Liver (tissue), 9 donors: ENCODE data around the gene CLEC2A. TPM values are rescaled to one million over a fixed set of nuclear protein-coding genes. Genes with fewer than 3 reads are reported as not detected.

Experiments
- DNase-seq: peaks from one replicate; pipeline ENCODE4 v3.0.0-alpha.2; 2017; ENCODE audit warnings: low spot score
- H3K27ac ChIP-seq, 2 donors: one replicate each; pipeline ENCODE4 v1.7.0; 2013; ENCODE audit warnings: inconsistent platforms in 2 of 2, low read length in 2 of 2, control low read depth in 1 of 2, low read depth in 1 of 2, mild to moderate bottlenecking in 1 of 2
- H3K27me3 ChIP-seq, 4 donors: one replicate each; pipeline versions ENCODE4 v1.6.1 to v1.7.0; 2013; ENCODE audit warnings: low read length in 3 of 4, inconsistent platforms in 1 of 4, mild to moderate bottlenecking in 1 of 4, moderate library complexity in 1 of 4; ENCODE audit not compliant: control insufficient read depth in 4 of 4, insufficient read depth in 4 of 4
- H3K36me3 ChIP-seq, 4 donors: one replicate each; pipeline versions ENCODE4 v1.6.1 to v1.7.0; 2013; ENCODE audit warnings: low read length in 3 of 4, mild to moderate bottlenecking in 3 of 4, low read depth in 1 of 4, moderate library complexity in 1 of 4; ENCODE audit not compliant: control insufficient read depth in 4 of 4, insufficient read depth in 3 of 4
- H3K4me1 ChIP-seq, 4 donors: one replicate each; pipeline versions ENCODE4 v1.6.1 to v1.7.0; 2013; ENCODE audit warnings: low read length in 3 of 4, mild to moderate bottlenecking in 3 of 4, moderate library complexity in 1 of 4; ENCODE audit not compliant: control insufficient read depth in 4 of 4, insufficient read depth in 4 of 4
- H3K4me3 ChIP-seq, 3 donors: one replicate each; pipeline versions ENCODE4 v1.6.1 to v1.7.0; 2013; ENCODE audit warnings: low read length in 3 of 3, control low read depth in 1 of 3, low read depth in 1 of 3, mild to moderate bottlenecking in 1 of 3
- H3K9ac ChIP-seq, 2 donors: one replicate each; pipeline ENCODE4 v1.7.0; 2013; ENCODE audit warnings: low read length in 2 of 2, mild to moderate bottlenecking in 2 of 2, moderate library complexity in 2 of 2, control low read depth in 1 of 2, low read depth in 1 of 2
- H3K9me3 ChIP-seq, 4 donors: one replicate each; pipeline versions ENCODE4 v1.6.1 to v1.7.0; 2013; ENCODE audit warnings: low read length in 3 of 4; ENCODE audit not compliant: control insufficient read depth in 4 of 4
- ATF3 ChIP-seq: IDR thresholded peaks from 2 replicates; pipeline ENCODE4 v1.6.1; 2016; ENCODE audit warnings: antibody characterized with exemption
- CTCF ChIP-seq: fragments of 150-350 bp; IDR thresholded peaks from 2 replicates; pipeline ENCODE4 v1.5.1; 2017; ENCODE audit warnings: improper control_type of control experiment, low read depth, low read length; ENCODE audit not compliant: missing input control
- EGR1 ChIP-seq, 2 donors: IDR thresholded peaks; 2 replicates each; pipeline ENCODE4 v1.6.1; 2016 to 2018; ENCODE audit warnings: antibody characterized with exemption in 2 of 2, low read depth in 2 of 2
- FOXA1 ChIP-seq: IDR thresholded peaks from 2 replicates; pipeline ENCODE4 v1.6.1; 2016; ENCODE audit warnings: antibody characterized with exemption
- FOXA2 ChIP-seq: IDR thresholded peaks from 2 replicates; pipeline ENCODE4 v1.6.1; 2016; ENCODE audit warnings: antibody characterized with exemption
- GABPA ChIP-seq, 2 donors: IDR thresholded peaks in 1 of 2; conservative IDR thresholded peaks in 1 of 2; 2 replicates each; pipeline ENCODE4 v1.6.1; 2016; ENCODE audit warnings: antibody characterized with exemption in 2 of 2, mild to moderate bottlenecking in 1 of 2, moderate library complexity in 1 of 2
- HNF4A ChIP-seq, 2 donors: conservative IDR thresholded peaks; 2 replicates each; pipeline ENCODE4 v1.6.1; 2016; ENCODE audit warnings: antibody characterized with exemption in 2 of 2, mild to moderate bottlenecking in 2 of 2
- HNF4G ChIP-seq: IDR thresholded peaks from 2 replicates; pipeline ENCODE4 v1.6.1; 2016; ENCODE audit warnings: antibody characterized with exemption
- JUND ChIP-seq, 2 donors: IDR thresholded peaks; 2 replicates each; pipeline ENCODE4 v1.6.1; 2016; ENCODE audit warnings: antibody characterized with exemption in 2 of 2
- MAX ChIP-seq: IDR thresholded peaks from 2 replicates; pipeline ENCODE4 v1.6.1; 2016; ENCODE audit warnings: antibody characterized with exemption
- NR2F2 ChIP-seq: IDR thresholded peaks from 2 replicates; pipeline ENCODE4 v1.6.1; 2016; ENCODE audit warnings: antibody characterized with exemption
- RAD21 ChIP-seq, 2 donors: IDR thresholded peaks; 2 replicates each; pipeline ENCODE4 v1.6.1; 2016; ENCODE audit warnings: antibody characterized with exemption in 2 of 2, mild to moderate bottlenecking in 2 of 2
- REST ChIP-seq: IDR thresholded peaks from 2 replicates; pipeline ENCODE4 v1.6.1; 2016; ENCODE audit warnings: antibody characterized with exemption, mild to moderate bottlenecking
- RXRA ChIP-seq, 2 donors: IDR thresholded peaks; 2 replicates each; pipeline ENCODE4 v1.6.1; 2017 to 2018; ENCODE audit warnings: antibody characterized with exemption in 2 of 2, mild to moderate bottlenecking in 1 of 2
- SP1 ChIP-seq: IDR thresholded peaks from 2 replicates; pipeline ENCODE4 v1.6.1; 2018; ENCODE audit warnings: antibody characterized with exemption, mild to moderate bottlenecking
- TAF1 ChIP-seq: conservative IDR thresholded peaks from 2 replicates; pipeline ENCODE4 v1.6.1; 2016; ENCODE audit warnings: antibody characterized with exemption, mild to moderate bottlenecking
- YY1 ChIP-seq: IDR thresholded peaks from 2 replicates; pipeline ENCODE4 v1.6.1; 2016; ENCODE audit warnings: antibody characterized with exemption, mild to moderate bottlenecking
- ZBTB33 ChIP-seq: IDR thresholded peaks from 2 replicates; pipeline ENCODE4 v1.6.1; 2016; ENCODE audit warnings: antibody characterized with exemption
- WGBS: extraction: QIAGEN DNeasy Blood & Tissue Kit; methylation state at CpG from one replicate; pipeline ENCODE4 v1.1.7; 2013; 5-methylcytosine and 5-hydroxymethylcytosine counted together
- polyA plus RNA-seq, 2 donors: library from polyadenylated mRNA; stranded (reverse) in 1 of 2; unstranded in 1 of 2; fragments of 200-250 nt in 1 of 2; fragments of >200 nt in 1 of 2; fragmentation: Nextera tagmentation in 1 of 2; extraction: Ambion mirVana in 1 of 2; gene quantifications; one replicate each; pipeline versions ENCODE4 v1.2.1 to v1.2.3, GENCODE V29; 2013 to 2015
- total RNA-seq, 2 donors: library from RNA; depleted of rRNA; stranded (reverse); fragments of >200 nt; gene quantifications; one replicate each; pipeline ENCODE4 v1.2.3, GENCODE V29; 2014
- donor health status: healthy.
- donor health status: healthy.
- donor health status: healthy.
- donor health status: healthy.
- donor health status: healthy.

The CLEC2A gene
- total and polyA plus RNA-seq, 4 donors, result not detected

- TF ChIP-seq ZBTB33 (no peak), HNF4A (conservative IDR thresholded peaks at IDR 0.05) (no peak)
Observed at GRCh38 chr12:9869307-9870161, 62.6 kb downstream of the CLEC2A start, which contains the start of gene CLEC2B (continued).

- H3K9me3 ChIP-seq, result no peaks in the 10 kb centered on the region
- no peaks in the 10 kb centered on the region for H3K36me3 ChIP-seq
- WGBS, result 15% methylated on average over 4 of the region's 4 CpGs
- TF ChIP-seq ATF3 (no peak), ZBTB33 (no peak), NR2F2 (no peak), SP1 (no peak), CTCF (no peak), MAX (no peak), GABPA (IDR thresholded peaks at IDR 0.05 in 1 of 2, conservative IDR thresholded peaks at IDR 0.05 in 1 of 2) (no peak), REST (no peak), JUND (IDR thresholded peaks at IDR 0.05) (no peak), RAD21 (IDR thresholded peaks at IDR 0.05) (no peak), YY1 (no peak), HNF4G (no peak), HNF4A (conservative IDR thresholded peaks at IDR 0.05) (no peak), EGR1 (IDR thresholded peaks at IDR 0.05; ENCODE audit: low read depth in 2 of 2) (no peak), TAF1 (no peak), FOXA2 (no peak), FOXA1 (no peak), RXRA (IDR thresholded peaks at IDR 0.05) (no peak)
- peak overlapping the region; percentile 79 to 97 for H3K9ac ChIP-seq
- peak overlapping the region; percentile 89 for H3K27ac ChIP-seq
- no peaks in the 10 kb centered on the region for H3K27me3 ChIP-seq
- DNase-seq, result no peak
- peak overlapping the region; percentile 60 to 67 (median 63) for H3K4me3 ChIP-seq
- peaks cover 0 to 3% (median 2%) of the 10 kb centered on the region in 4 donors for H3K4me1 ChIP-seq
Observed at GRCh38 chr12:9868951-9869306, 63.2 kb downstream of the CLEC2A start.
